Measurements from ENCODE around the gene TMEM11. TPM values are rescaled to one million over a fixed set of nuclear protein-coding genes. Genes with fewer than 3 reads are reported as not detected.

TMEM11 gene
- total and polyA plus RNA-seq, 2 experiments from 2014 or later: 29.4 to 66.5 TPM

DNA sequence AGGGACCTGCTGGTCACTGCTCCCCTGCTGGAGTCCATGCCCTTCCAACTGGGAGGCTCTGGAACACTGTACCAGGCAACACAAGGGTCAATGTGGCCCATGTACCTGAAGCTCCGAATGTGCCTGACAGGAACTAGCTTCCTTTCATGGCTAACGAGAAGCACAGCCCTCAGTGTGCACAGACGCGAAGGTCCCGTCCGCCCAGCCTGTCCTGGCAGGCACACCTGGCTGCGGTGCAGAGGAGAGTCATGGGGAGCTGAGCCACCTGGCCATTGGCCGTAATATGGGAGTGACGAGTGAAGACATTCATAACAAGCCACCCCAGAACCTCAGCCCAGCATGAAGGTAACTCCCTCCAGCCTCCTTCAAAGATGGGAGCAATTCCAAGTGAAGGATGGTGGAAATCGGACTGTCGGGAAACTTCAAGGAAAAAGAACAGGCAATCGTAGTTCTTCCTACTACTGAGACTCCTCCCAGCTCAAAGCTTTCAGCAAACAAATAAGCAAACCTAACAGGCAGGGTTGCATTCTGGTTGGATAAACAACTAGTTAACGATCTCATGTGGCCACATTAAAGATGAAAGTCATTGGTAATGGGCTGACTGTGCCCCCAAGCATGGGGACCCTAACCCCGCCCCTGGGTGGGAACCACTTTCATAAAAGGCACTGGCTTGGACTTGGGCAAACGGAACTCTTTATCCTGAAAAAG, 13.2 kb downstream of the TMEM11 start:
- H4K20me1 ChIP-seq (ENCODE audit: insufficient read depth): no peaks in the 10 kb centered on the region
- in situ Hi-C loops (cut with MboI): no loop called here

GRCh38 chr17:21199856-21200255, 14.1 kb downstream of the TMEM11 start:
- Histone ChIP-seq H3K27me3 (replicated peaks; ENCODE audit: insufficient read depth) (no peaks in the 10 kb centered on the region), H3K4me2 (ENCODE audit: unreplicated experiment) (peak overlapping the region; percentile 34), H4K20me1 (ENCODE audit: insufficient read depth) (no peaks in the 10 kb centered on the region), H3K4me3 (no peak overlapping the region), H3K9me3 (ENCODE audit: low read depth) (no peaks in the 10 kb centered on the region), H3K4me1 (ENCODE audit: insufficient read depth) (peaks cover 27% of the 10 kb centered on the region), H3K9me2 (ENCODE audit: insufficient read depth) (no peaks in the 10 kb centered on the region), H3K79me2 (ENCODE audit: insufficient read depth) (peaks cover 99% of the 10 kb centered on the region), H3K9ac (peak overlapping the region; percentile 51), H3K27ac (peak overlapping the region; percentile 69), H3F3A (ENCODE audit: insufficient read depth) (peaks cover 12% of the 10 kb centered on the region; the same call in 1 of the 2 replicates), H2AFZ (no peak overlapping the region), H3K36me3 (ENCODE audit: low read depth) (peaks cover 12% of the 10 kb centered on the region; the same call in 1 of the 2 replicates)
- TF ChIP-seq EZH2 (IDR thresholded peaks at IDR 0.05; ENCODE audit: insufficient read depth, poor library complexity, severe bottlenecking): no peak
- WGBS, 2 experiments (ENCODE audit: low coverage in 1 of 2, low lambda C conversion rate in 2 of 2, missing lambda C conversion rate in 2 of 2): 83 to 85% methylated on average over 9 to 10 of the region's 10 CpGs
- in situ Hi-C loops (cut with MboI): loop anchor here (25.0 kb wide), 1 partner anchor 113 kb away; no protein-coding TSS in a partner anchor
- DNase-seq: no peak

More for the DNA sequence above, 13.2 kb downstream of the TMEM11 start:
- peak overlapping the region; percentile 33; the same call in 1 of the 2 replicates for H3K27ac ChIP-seq
- H3K9me2 ChIP-seq (ENCODE audit: insufficient read depth): no peaks in the 10 kb centered on the region
- H3K4me2 ChIP-seq (ENCODE audit: unreplicated experiment): peak overlapping the region; percentile 9
- 73% methylated on average over 15 of the region's 15 CpGs for WGBS, 2 experiments (ENCODE audit: low coverage in 1 of 2, low lambda C conversion rate in 2 of 2, missing lambda C conversion rate in 2 of 2)
- peak; percentile 13 for DNase-seq
- TF ChIP-seq EZH2phosphoT487 (IDR thresholded peaks at IDR 0.05; ENCODE audit: insufficient read depth, low read depth): no peak
- no peak for TF ChIP-seq EZH2 (IDR thresholded peaks at IDR 0.05; ENCODE audit: insufficient read depth, poor library complexity, severe bottlenecking)
- H3F3A ChIP-seq (ENCODE audit: insufficient read depth): peaks cover 12% of the 10 kb centered on the region; the same call in 1 of the 2 replicates
- peaks cover 27% of the 10 kb centered on the region for H3K4me1 ChIP-seq (ENCODE audit: insufficient read depth)
- H3K27me3 ChIP-seq (replicated peaks; ENCODE audit: insufficient read depth): no peaks in the 10 kb centered on the region
- no peak overlapping the region for H3K4me3 ChIP-seq
- H3K79me2 ChIP-seq (ENCODE audit: insufficient read depth): peaks cover 100% of the 10 kb centered on the region
- H2AFZ ChIP-seq: no peak overlapping the region
- peaks cover 12% of the 10 kb centered on the region; the same call in 1 of the 2 replicates for H3K36me3 ChIP-seq (ENCODE audit: low read depth)
- no peaks in the 10 kb centered on the region for H3K9me3 ChIP-seq (ENCODE audit: low read depth)
- H3K9ac ChIP-seq: peak overlapping the region; percentile 37; the same call in 1 of the 2 replicates

DNA sequence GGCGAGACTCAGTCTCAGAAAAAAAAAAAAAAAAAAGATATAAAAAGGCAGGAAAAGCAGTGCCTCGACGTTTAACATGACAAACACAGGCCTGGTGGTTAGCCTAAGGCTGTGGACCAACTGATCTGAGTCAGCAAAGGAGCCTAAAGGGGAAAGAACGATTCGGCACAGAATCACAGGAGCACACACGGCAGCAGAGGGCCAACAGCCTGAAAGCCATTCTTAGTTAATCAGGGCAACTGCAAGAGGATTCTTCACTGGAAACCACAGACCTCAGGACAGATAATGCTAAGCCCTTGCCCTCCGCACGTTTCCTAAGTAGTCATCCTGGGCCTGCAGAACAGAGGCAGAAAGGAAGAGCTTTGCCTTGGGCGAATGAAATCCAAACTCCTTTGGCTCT, 14.7 kb downstream of the TMEM11 start:
- peak overlapping the region; percentile 51 for H3K9ac ChIP-seq
- H3K36me3 ChIP-seq (ENCODE audit: low read depth): peaks cover 12% of the 10 kb centered on the region; the same call in 1 of the 2 replicates
- H3F3A ChIP-seq (ENCODE audit: insufficient read depth): peaks cover 12% of the 10 kb centered on the region; the same call in 1 of the 2 replicates
- in situ Hi-C loops (cut with MboI): loop anchor here (25.0 kb wide), 1 partner anchor 112 kb away; no protein-coding TSS in a partner anchor
- no peak overlapping the region for H2AFZ ChIP-seq
- H3K4me2 ChIP-seq (ENCODE audit: unreplicated experiment): peak overlapping the region; percentile 34
- H4K20me1 ChIP-seq (ENCODE audit: insufficient read depth): no peaks in the 10 kb centered on the region
- H3K9me3 ChIP-seq (ENCODE audit: low read depth): no peaks in the 10 kb centered on the region
- H3K27me3 ChIP-seq (replicated peaks; ENCODE audit: insufficient read depth): no peaks in the 10 kb centered on the region
- H3K79me2 ChIP-seq (ENCODE audit: insufficient read depth): peaks cover 97% of the 10 kb centered on the region
- H3K4me1 ChIP-seq (ENCODE audit: insufficient read depth): peaks cover 22% of the 10 kb centered on the region
- peak overlapping the region; percentile 69 for H3K27ac ChIP-seq
- peak; percentile 91 for DNase-seq
- H3K4me3 ChIP-seq: no peak overlapping the region
- TF ChIP-seq EZH2phosphoT487 (IDR thresholded peaks at IDR 0.05; ENCODE audit: insufficient read depth, low read depth): no peak
- TF ChIP-seq EZH2 (IDR thresholded peaks at IDR 0.05; ENCODE audit: insufficient read depth, poor library complexity, severe bottlenecking): no peak
- H3K9me2 ChIP-seq (ENCODE audit: insufficient read depth): no peaks in the 10 kb centered on the region
- WGBS, 2 experiments (ENCODE audit: low coverage in 1 of 2, low lambda C conversion rate in 2 of 2, missing lambda C conversion rate in 2 of 2): 25 to 34% methylated on average over 9 of the region's 9 CpGs

DNA sequence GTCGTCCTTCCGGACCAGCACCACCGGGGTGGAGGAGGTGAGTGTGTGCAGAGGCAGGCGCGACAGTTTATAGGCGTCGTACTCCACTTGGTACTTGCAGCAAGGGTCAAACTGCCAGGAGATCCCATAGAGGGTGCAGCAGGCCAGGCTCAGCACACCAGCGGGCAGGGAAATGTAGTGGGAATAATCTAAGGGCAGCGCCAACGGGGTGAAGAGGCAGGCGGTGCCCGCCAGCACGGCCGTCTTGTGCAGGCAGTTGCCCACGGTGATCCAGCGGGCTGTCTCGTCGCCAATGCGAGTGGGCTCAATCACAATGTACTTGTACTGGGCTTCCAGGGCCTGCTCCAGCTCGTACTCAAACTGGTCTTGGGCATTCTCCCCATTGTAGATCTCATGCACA, 15.6 kb downstream of the TMEM11 start:
- H3K9me3 ChIP-seq (ENCODE audit: low read depth): no peaks in the 10 kb centered on the region
- 93 to 96% methylated on average over 20 of the region's 20 CpGs for WGBS, 2 experiments (ENCODE audit: low coverage in 1 of 2, low lambda C conversion rate in 2 of 2, missing lambda C conversion rate in 2 of 2)
- H3K27me3 ChIP-seq (replicated peaks; ENCODE audit: insufficient read depth): no peaks in the 10 kb centered on the region
- peak overlapping the region; percentile 69; the same call in 1 of the 2 replicates for H3K27ac ChIP-seq
- H3K36me3 ChIP-seq (ENCODE audit: low read depth): peaks cover 12% of the 10 kb centered on the region; the same call in 1 of the 2 replicates
- H3K9me2 ChIP-seq (ENCODE audit: insufficient read depth): no peaks in the 10 kb centered on the region
- H3K4me3 ChIP-seq: no peak overlapping the region
- TF ChIP-seq EZH2phosphoT487 (IDR thresholded peaks at IDR 0.05; ENCODE audit: insufficient read depth, low read depth): no peak
- TF ChIP-seq EZH2 (IDR thresholded peaks at IDR 0.05; ENCODE audit: insufficient read depth, poor library complexity, severe bottlenecking): no peak
- H4K20me1 ChIP-seq (ENCODE audit: insufficient read depth): no peaks in the 10 kb centered on the region
- no peak overlapping the region for H3K4me2 ChIP-seq (ENCODE audit: unreplicated experiment)
- H3K79me2 ChIP-seq (ENCODE audit: insufficient read depth): peaks cover 96% of the 10 kb centered on the region
- peaks cover 12% of the 10 kb centered on the region; the same call in 1 of the 2 replicates for H3F3A ChIP-seq (ENCODE audit: insufficient read depth)
- no peak for DNase-seq
- no peak overlapping the region for H2AFZ ChIP-seq
- no peak overlapping the region for H3K9ac ChIP-seq
- in situ Hi-C loops (cut with MboI): loop anchor here (25.0 kb wide), 1 partner anchor 111 kb away; no protein-coding TSS in a partner anchor
- H3K4me1 ChIP-seq (ENCODE audit: insufficient read depth): peaks cover 21% of the 10 kb centered on the region

Data from GM23248 (cell line).